BLaER1 treated with 17β-estradiol and CSF1 and Interleukin-3, amounts not matched to agents 10 nM and 100 nM (cell line): ENCODE results near the gene OR6J1.
"Not testable (repeated sequence)": the region's sequence is repeated elsewhere in the genome, so short reads cannot be mapped to it uniquely, and the experiment has no call there.

Experiments
- H3K27ac ChIP-seq, 11 experiments: shearing (Covaris generic); formaldehyde crosslinking; 2 replicates each; pipeline ENCODE4 v1.8.1; 2022
- H3K27me3 ChIP-seq, 11 experiments: shearing (Covaris generic); formaldehyde crosslinking; 2 replicates each; pipeline ENCODE4 v1.8.1; 2022
- H3K36me3 ChIP-seq, 11 experiments: shearing (Covaris generic); formaldehyde crosslinking; 2 replicates each; pipeline ENCODE4 v1.8.1; 2022
- H3K4me1 ChIP-seq, 10 experiments: shearing (Covaris generic); formaldehyde crosslinking; 2 replicates each; pipeline ENCODE4 v1.8.1; 2022
- H3K4me2 ChIP-seq, 11 experiments: shearing (Covaris generic); formaldehyde crosslinking; 2 replicates each; pipeline ENCODE4 v1.8.1; 2022
- H3K4me3 ChIP-seq, 10 experiments: shearing (Covaris generic); formaldehyde crosslinking; 2 replicates each; pipeline ENCODE4 v1.8.1; 2022
- H3K9ac ChIP-seq, 11 experiments: shearing (Covaris generic); formaldehyde crosslinking; 2 replicates each; pipeline ENCODE4 v1.8.1; 2022
- H3K9me3 ChIP-seq, 11 experiments: shearing (Covaris generic); formaldehyde crosslinking; replicated peaks in 1 of 11; 2 replicates each; pipeline ENCODE4 v1.8.1; 2022
- H4K20me1 ChIP-seq, 11 experiments: shearing (Covaris generic); formaldehyde crosslinking; 2 replicates each; pipeline ENCODE4 v1.8.1; 2022
- Cebpa-rat ChIP-seq, 11 experiments: shearing (Covaris generic); IDR thresholded peaks; 2 replicates each; pipeline ENCODE4 v1.8.1; 2022

OR6J1 gene

GRCh38 chr14:22597771-22598098, 46.4 kb downstream of the OR6J1 start:
- H3K36me3 ChIP-seq = peaks cover 7 to 16% (median 13%) of the 10 kb centered on the region in 11 experiments; a peak in 15 of 22 replicates
- peak overlapping the region; percentile 83 to 98 (median 94) for H3K4me2 ChIP-seq
- no peak for TF ChIP-seq Cebpa-rat (IDR thresholded peaks at IDR 0.05)
- no peaks in the 10 kb centered on the region for H3K9me3 ChIP-seq
- H3K4me3 ChIP-seq = peak overlapping the region; percentile 65 to 92 (median 76)
- H3K27me3 ChIP-seq = no peaks in the 10 kb centered on the region; a peak in 3 of 22 replicates
- H3K9ac ChIP-seq = peak overlapping the region; percentile 66 to 83 (median 80)
- H3K4me1 ChIP-seq = peaks cover 18 to 46% (median 35%) of the 10 kb centered on the region in 10 experiments
- peaks cover 0 to 12% (median 0%) of the 10 kb centered on the region in 11 experiments; a peak in 2 of 22 replicates for H4K20me1 ChIP-seq
- peak overlapping the region in 6 of 11 experiments; percentile 50 to 75 (median 62); a peak in 9 of 22 replicates for H3K27ac ChIP-seq

- H3K9ac ChIP-seq = no peak overlapping the region; a peak in 1 of 22 replicates
- peaks cover 18 to 46% (median 35%) of the 10 kb centered on the region in 10 experiments for H3K4me1 ChIP-seq
Observed at GRCh38 chr14:22597265-22597664, 46.9 kb downstream of the OR6J1 start.

GRCh38 chr14:22596354-22596879, 47.7 kb downstream of the OR6J1 start:
- Histone ChIP-seq H3K9ac (no peak overlapping the region), H3K4me1 (peaks cover 18 to 39% (median 29%) of the 10 kb centered on the region in 10 experiments), H3K4me2 (no peak overlapping the region), H3K36me3 (peaks cover 0 to 2% (median 0%) of the 10 kb centered on the region in 11 experiments; a peak in 7 of 22 replicates), H3K4me3 (no peak overlapping the region), H4K20me1 (peaks cover 0 to 12% (median 0%) of the 10 kb centered on the region in 11 experiments; a peak in 2 of 22 replicates), H3K9me3 (no peaks in the 10 kb centered on the region), H3K27ac (no peak overlapping the region), H3K27me3 (no peaks in the 10 kb centered on the region; a peak in 3 of 22 replicates)
- no peak for TF ChIP-seq Cebpa-rat (IDR thresholded peaks at IDR 0.05)

More at GRCh38 chr14:22597265-22597664, 46.9 kb downstream of the OR6J1 start:
- H4K20me1 ChIP-seq = peaks cover 0 to 12% (median 0%) of the 10 kb centered on the region in 11 experiments; a peak in 2 of 22 replicates
- no peaks in the 10 kb centered on the region for H3K9me3 ChIP-seq
- no peak overlapping the region for H3K27ac ChIP-seq
- no peaks in the 10 kb centered on the region; a peak in 3 of 22 replicates for H3K27me3 ChIP-seq
- H3K36me3 ChIP-seq = peaks cover 3 to 11% (median 8%) of the 10 kb centered on the region in 11 experiments; a peak in 14 of 22 replicates
- H3K4me2 ChIP-seq = peak overlapping the region; percentile 83 to 98 (median 94); a peak in 21 of 22 replicates
- H3K4me3 ChIP-seq = peak overlapping the region in 8 of 10 experiments; percentile 65 to 92 (median 76); a peak in 8 of 20 replicates
- TF ChIP-seq Cebpa-rat (IDR thresholded peaks at IDR 0.05) = no peak

GRCh38 chr14:22594156-22594716, 49.9 kb downstream of the OR6J1 start:
- no peak overlapping the region for H3K4me2 ChIP-seq
- no peak overlapping the region for H3K27ac ChIP-seq

DNA sequence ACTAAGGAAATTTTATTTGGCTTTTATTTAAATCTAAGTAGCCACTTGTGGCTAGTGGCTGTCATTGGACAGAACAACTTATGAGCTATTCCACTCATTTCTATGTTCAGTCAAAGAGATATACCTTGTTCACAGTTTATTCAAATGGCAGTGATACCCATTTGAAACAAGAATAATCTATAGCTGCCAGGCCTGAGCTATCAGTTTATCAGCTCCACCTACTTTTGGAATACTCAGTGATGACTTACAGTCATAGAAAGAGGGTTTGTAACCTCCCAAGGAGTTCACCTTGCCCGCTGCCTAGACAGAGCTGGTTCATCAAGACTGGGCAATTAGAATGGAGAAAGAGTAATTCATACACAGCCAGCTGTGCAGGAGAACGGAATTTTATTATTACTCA, 50.6 kb downstream of the OR6J1 start:
- no peak overlapping the region for H3K27ac ChIP-seq
- no peak overlapping the region for H3K9ac ChIP-seq
- peaks cover 11 to 23% (median 18%) of the 10 kb centered on the region in 10 experiments for H3K4me1 ChIP-seq
- H4K20me1 ChIP-seq = no peaks in the 10 kb centered on the region
- no peak overlapping the region for H3K4me2 ChIP-seq
- H3K36me3 ChIP-seq = no peaks in the 10 kb centered on the region
- no peak overlapping the region for H3K4me3 ChIP-seq
- TF ChIP-seq Cebpa-rat (IDR thresholded peaks at IDR 0.05) = no peak
- H3K9me3 ChIP-seq = no peaks in the 10 kb centered on the region
- no peaks in the 10 kb centered on the region for H3K27me3 ChIP-seq

More at GRCh38 chr14:22594156-22594716, 49.9 kb downstream of the OR6J1 start:
- no peak overlapping the region for H3K4me3 ChIP-seq
- no peaks in the 10 kb centered on the region; a peak in 3 of 22 replicates for H3K27me3 ChIP-seq
- H3K36me3 ChIP-seq = no peaks in the 10 kb centered on the region
- TF ChIP-seq Cebpa-rat (IDR thresholded peaks at IDR 0.05) = no peak
- no peaks in the 10 kb centered on the region; a peak in 1 of 22 replicates for H4K20me1 ChIP-seq
- no peaks in the 10 kb centered on the region for H3K9me3 ChIP-seq
- no peak overlapping the region for H3K9ac ChIP-seq
- peaks cover 15 to 29% (median 24%) of the 10 kb centered on the region in 10 experiments for H3K4me1 ChIP-seq

DNA sequence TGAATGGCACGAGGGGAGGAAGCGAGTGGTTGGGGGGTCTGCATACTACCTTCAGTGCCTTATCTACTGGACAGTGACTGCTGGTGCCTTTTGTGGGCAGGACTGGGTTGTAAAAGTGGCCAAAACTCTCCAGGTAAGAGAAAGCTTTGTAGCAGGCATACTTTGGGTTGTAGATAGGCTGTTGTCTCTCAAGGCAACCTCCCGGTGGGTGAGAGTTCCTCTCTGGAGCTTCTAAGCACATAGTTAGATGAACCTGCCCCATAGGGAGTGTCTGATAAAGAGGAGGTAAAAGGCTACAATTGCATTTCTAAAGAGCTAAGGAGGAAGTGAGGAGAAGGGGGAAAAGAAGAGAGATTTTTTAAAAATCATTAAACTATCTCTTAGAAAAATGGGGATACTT, 51.0 kb downstream of the OR6J1 start:
- peaks cover 12 to 26% (median 19%) of the 10 kb centered on the region in 10 experiments for H3K4me1 ChIP-seq
- no peaks in the 10 kb centered on the region for H4K20me1 ChIP-seq
- H3K9me3 ChIP-seq = no peaks in the 10 kb centered on the region
- H3K9ac ChIP-seq = no peak overlapping the region
- no peaks in the 10 kb centered on the region for H3K36me3 ChIP-seq
- no peak overlapping the region for H3K4me2 ChIP-seq
- no peak overlapping the region for H3K27ac ChIP-seq
- no peaks in the 10 kb centered on the region for H3K27me3 ChIP-seq
- H3K4me3 ChIP-seq = no peak overlapping the region
- TF ChIP-seq Cebpa-rat (IDR thresholded peaks at IDR 0.05) = no peak

DNA sequence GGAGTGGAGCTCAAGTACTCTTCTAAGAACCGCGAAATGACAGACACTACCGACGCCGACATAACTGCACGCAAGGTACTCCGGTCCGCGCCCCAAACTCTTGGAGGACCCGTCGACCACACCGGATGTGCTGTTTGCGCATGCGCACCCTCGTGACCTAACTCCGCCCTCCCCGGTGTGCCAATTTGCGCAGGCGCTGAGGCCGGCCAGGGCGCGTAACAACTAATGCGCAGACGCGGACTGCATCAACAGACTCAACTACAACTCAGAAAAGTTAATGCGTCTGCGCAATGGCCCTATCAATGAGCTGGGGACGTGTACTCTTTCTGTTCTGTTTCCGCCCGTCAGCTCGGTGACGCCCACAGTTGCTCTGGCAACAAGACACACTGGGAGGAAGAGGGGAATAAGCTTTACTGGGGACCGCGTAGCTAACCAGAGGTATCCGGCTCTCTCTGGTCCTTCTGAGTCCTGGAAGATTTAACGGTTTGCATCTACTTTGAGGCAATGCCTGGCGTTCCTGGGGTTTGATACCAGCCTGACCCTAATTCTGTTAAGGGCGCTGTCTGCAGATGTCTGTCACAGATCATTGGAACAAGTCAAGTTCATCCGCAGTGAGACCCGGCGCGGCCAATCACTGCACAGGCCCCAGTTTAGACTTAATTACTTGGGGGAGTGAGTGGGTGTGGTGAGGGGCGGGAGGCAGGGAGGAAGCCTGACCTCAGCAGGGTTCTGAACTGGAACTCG, 54.9 kb downstream of the OR6J1 start, which contains the start of gene DAD1:
DAD1 (minus strand) TSS at position 129 of the 744 bp plus-strand sequence; CDS start at position 62, 67 bp downstream.
- peak within 1 kb of the TSS; percentile 78 to 87 (median 84) for H3K9ac ChIP-seq
- peaks cover 0 to 18% (median 5%) of the 10 kb centered on the region in 11 experiments; a peak in 11 of 22 replicates for H4K20me1 ChIP-seq
- peak within 1 kb of the TSS; percentile 81 to 97 (median 87) for H3K4me2 ChIP-seq
- peaks cover 0 to 20% (median 10%) of the 10 kb centered on the region in 11 experiments; a peak in 10 of 22 replicates for H3K36me3 ChIP-seq
- no peaks in the 10 kb centered on the region for H3K9me3 ChIP-seq
- peak within 1 kb of the TSS; percentile 75 to 93 (median 81) for H3K27ac ChIP-seq
- TF ChIP-seq Cebpa-rat (IDR thresholded peaks at IDR 0.05) = no peak
- peak within 1 kb of the TSS; percentile 70 to 86 (median 78) for H3K4me3 ChIP-seq
- H3K27me3 ChIP-seq = no peaks in the 10 kb centered on the region
- peaks cover 44 to 56% (median 50%) of the 10 kb centered on the region in 10 experiments for H3K4me1 ChIP-seq

- no peaks in the 10 kb centered on the region for H3K9me3 ChIP-seq
- peak overlapping the region; percentile 74 to 97 (median 86) for H3K4me2 ChIP-seq
- no peak for TF ChIP-seq Cebpa-rat (IDR thresholded peaks at IDR 0.05)
- peak overlapping the region; percentile 70 to 86 (median 78) for H3K4me3 ChIP-seq
- H3K9ac ChIP-seq = peak overlapping the region; percentile 78 to 87 (median 84)
- peaks cover 0 to 22% (median 10%) of the 10 kb centered on the region in 11 experiments; a peak in 10 of 22 replicates for H3K36me3 ChIP-seq
- peaks cover 0 to 25% (median 9%) of the 10 kb centered on the region in 11 experiments; a peak in 11 of 22 replicates for H4K20me1 ChIP-seq
- peaks cover 51 to 62% (median 57%) of the 10 kb centered on the region in 10 experiments for H3K4me1 ChIP-seq
- peak overlapping the region; percentile 68 to 93 (median 81) for H3K27ac ChIP-seq
- no peaks in the 10 kb centered on the region for H3K27me3 ChIP-seq
Observed at GRCh38 chr14:22588526-22589095, 55.5 kb downstream of the OR6J1 start.

- not testable (repeated sequence) for H3K27me3 ChIP-seq, H3K9me3 ChIP-seq
- H3K4me1 ChIP-seq = peaks cover 59 to 70% (median 64%) of the 10 kb centered on the region in 10 experiments
- peak overlapping the region; percentile 70 to 86 (median 78) for H3K4me3 ChIP-seq
- peaks cover 0 to 22% (median 10%) of the 10 kb centered on the region in 11 experiments; a peak in 10 of 22 replicates for H3K36me3 ChIP-seq
- peaks cover 0 to 32% (median 11%) of the 10 kb centered on the region in 11 experiments; a peak in 12 of 22 replicates for H4K20me1 ChIP-seq
- peak overlapping the region; percentile 78 to 87 (median 84) for H3K9ac ChIP-seq
- peak overlapping the region; percentile 74 to 97 (median 86) for H3K4me2 ChIP-seq
- peak overlapping the region; percentile 68 to 93 (median 81); a peak in 19 of 22 replicates for H3K27ac ChIP-seq
Observed at GRCh38 chr14:22587677-22588422, 56.3 kb downstream of the OR6J1 start.
